Cardiac muscle cell (in vitro differentiated cells and primary cell): ENCODE results near the gene TTC22. TPM values are rescaled to one million over a fixed set of nuclear protein-coding genes. Genes with fewer than 3 reads are reported as not detected.
A peak's percentile ranks its signal among the peaks of the same experiment; 100 is the strongest.

Experiments used
- DNase-seq, 2 donors: peaks; one replicate each; pipeline versions ENCODE4 v3.0.0 to v3.0.0-alpha.2; 2010 to 2017; ENCODE audit warnings: low read depth in 1 of 2, low spot score in 1 of 2
- H3K27ac ChIP-seq: fragments of 200-600 bp; sonication (generic); 2 replicates; pipeline ENCODE4 v1.5.1; 2016
- H3K27me3 ChIP-seq: fragments of 200-600 bp; sonication (generic); 2 replicates; pipeline ENCODE4 v1.6.0; 2016; ENCODE audit warnings: control low read depth
- H3K36me3 ChIP-seq: fragments of 200-600 bp; sonication (generic); 2 replicates; pipeline ENCODE4 v1.5.1; 2016; ENCODE audit warnings: control low read depth
- H3K4me1 ChIP-seq: fragments of 200-600 bp; sonication (generic); 2 replicates; pipeline ENCODE4 v1.8.1; 2017; ENCODE audit warnings: low read depth, mild to moderate bottlenecking, mixed run types
- H3K4me3 ChIP-seq: fragments of 200-600 bp; sonication (generic); 2 replicates; pipeline ENCODE4 v1.5.1; 2016; ENCODE audit warnings: mild to moderate bottlenecking
- H3K9me3 ChIP-seq: fragments of 200-600 bp; sonication (generic); 2 replicates; pipeline ENCODE4 v1.5.1; 2017; ENCODE audit warnings: low read depth, mild to moderate bottlenecking, control low read depth
- polyA plus RNA-seq: library from polyadenylated mRNA; unstranded; fragments of >200 nt; fragmentation: Nextera tagmentation; extraction: Ambion mirVana; gene quantifications from 2 replicates; pipeline ENCODE4 v1.2.1, GENCODE V29; 2016
- total RNA-seq: library from RNA; depleted of rRNA; stranded (reverse); fragments of >200 nt; gene quantifications from 2 replicates; pipeline ENCODE4 v1.2.3, GENCODE V29; 2016
- TF ChIP-seq, protein P1 (sequence below): IDR thresholded peaks from 2 replicates; pipeline ENCODE4 v1.5.1; 2012; ENCODE audit warnings: low read depth, mild to moderate bottlenecking, low read length

The TTC22 gene
- total and polyA plus RNA-seq, 2 experiments from 2014 or later = not detected

- TF ChIP-seq, protein P1, sequence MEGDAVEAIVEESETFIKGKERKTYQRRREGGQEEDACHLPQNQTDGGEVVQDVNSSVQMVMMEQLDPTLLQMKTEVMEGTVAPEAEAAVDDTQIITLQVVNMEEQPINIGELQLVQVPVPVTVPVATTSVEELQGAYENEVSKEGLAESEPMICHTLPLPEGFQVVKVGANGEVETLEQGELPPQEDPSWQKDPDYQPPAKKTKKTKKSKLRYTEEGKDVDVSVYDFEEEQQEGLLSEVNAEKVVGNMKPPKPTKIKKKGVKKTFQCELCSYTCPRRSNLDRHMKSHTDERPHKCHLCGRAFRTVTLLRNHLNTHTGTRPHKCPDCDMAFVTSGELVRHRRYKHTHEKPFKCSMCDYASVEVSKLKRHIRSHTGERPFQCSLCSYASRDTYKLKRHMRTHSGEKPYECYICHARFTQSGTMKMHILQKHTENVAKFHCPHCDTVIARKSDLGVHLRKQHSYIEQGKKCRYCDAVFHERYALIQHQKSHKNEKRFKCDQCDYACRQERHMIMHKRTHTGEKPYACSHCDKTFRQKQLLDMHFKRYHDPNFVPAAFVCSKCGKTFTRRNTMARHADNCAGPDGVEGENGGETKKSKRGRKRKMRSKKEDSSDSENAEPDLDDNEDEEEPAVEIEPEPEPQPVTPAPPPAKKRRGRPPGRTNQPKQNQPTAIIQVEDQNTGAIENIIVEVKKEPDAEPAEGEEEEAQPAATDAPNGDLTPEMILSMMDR = no peak
- no peaks in the 10 kb centered on the region for H3K4me1 ChIP-seq
- H3K27me3 ChIP-seq = peaks cover 19% of the 10 kb centered on the region
- no peak for DNase-seq
- no peak overlapping the region for H3K27ac ChIP-seq
- H3K36me3 ChIP-seq = no peaks in the 10 kb centered on the region
- H3K9me3 ChIP-seq = no peaks in the 10 kb centered on the region
- H3K4me3 ChIP-seq = no peak overlapping the region
These were observed 14.3 kb downstream of the TTC22 start for GRCh38 chr1:54786778-54787177.

GRCh38 chr1:54784066-54784465, 17.1 kb downstream of the TTC22 start:
- no peak for DNase-seq
- TF ChIP-seq, protein P1 = no peak
- no peak overlapping the region for H3K27ac ChIP-seq
- H3K36me3 ChIP-seq = no peaks in the 10 kb centered on the region
- H3K9me3 ChIP-seq = no peaks in the 10 kb centered on the region
- H3K27me3 ChIP-seq = peaks cover 46% of the 10 kb centered on the region
- H3K4me3 ChIP-seq = no peak overlapping the region
- H3K4me1 ChIP-seq = no peaks in the 10 kb centered on the region

DNA sequence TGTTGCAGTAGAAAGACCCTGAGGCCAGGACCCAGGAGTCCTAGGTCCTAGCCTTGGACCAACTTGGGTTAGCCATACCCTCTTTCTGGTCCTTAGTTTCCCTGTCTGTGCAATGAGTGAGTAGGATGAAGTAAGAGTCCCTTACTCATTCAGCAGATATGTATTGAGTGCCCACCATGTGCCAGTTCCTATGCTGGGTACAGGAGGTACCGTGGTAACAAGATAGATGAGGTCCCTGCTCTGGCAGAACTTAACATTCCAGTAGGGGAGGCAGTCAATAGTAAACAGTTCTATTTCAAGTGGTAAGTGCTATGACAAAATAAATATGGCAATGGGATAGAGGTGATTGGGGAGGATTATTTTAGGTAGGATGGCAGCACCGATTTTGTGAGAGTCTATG, 18.5 kb downstream of the TTC22 start:
- Histone ChIP-seq H3K27ac (no peak overlapping the region), H3K4me1 (no peaks in the 10 kb centered on the region), H3K9me3 (no peaks in the 10 kb centered on the region), H3K27me3 (peaks cover 46% of the 10 kb centered on the region), H3K36me3 (no peaks in the 10 kb centered on the region), H3K4me3 (no peak overlapping the region)
- DNase-seq = no peak
- TF ChIP-seq, protein P1 = no peak

DNA sequence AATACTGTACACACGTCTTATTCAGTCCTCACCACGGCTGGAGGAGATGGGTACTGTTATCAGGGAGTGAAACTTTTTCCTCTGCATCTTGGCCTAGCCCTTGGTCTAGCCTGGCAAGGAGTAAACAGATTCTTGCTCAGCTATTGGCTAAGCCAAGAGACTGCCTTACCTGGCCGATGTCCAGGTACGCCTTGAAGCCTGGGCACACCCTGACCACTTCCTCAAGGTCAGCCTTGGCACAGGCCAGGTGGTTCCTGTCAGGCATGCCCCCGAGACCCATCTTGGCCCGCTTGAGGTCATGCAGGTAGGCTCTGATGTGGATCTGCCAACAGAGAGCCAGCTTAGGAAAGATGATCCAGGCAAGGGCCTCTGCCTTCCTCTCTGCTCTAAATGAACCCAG, 19.0 kb downstream of the TTC22 start:
- Histone ChIP-seq H3K27ac (no peak overlapping the region), H3K36me3 (no peaks in the 10 kb centered on the region), H3K4me1 (no peaks in the 10 kb centered on the region), H3K4me3 (no peak overlapping the region), H3K27me3 (peaks cover 46% of the 10 kb centered on the region), H3K9me3 (no peaks in the 10 kb centered on the region)
- no peak for DNase-seq
- TF ChIP-seq, protein P1 = no peak

DNA sequence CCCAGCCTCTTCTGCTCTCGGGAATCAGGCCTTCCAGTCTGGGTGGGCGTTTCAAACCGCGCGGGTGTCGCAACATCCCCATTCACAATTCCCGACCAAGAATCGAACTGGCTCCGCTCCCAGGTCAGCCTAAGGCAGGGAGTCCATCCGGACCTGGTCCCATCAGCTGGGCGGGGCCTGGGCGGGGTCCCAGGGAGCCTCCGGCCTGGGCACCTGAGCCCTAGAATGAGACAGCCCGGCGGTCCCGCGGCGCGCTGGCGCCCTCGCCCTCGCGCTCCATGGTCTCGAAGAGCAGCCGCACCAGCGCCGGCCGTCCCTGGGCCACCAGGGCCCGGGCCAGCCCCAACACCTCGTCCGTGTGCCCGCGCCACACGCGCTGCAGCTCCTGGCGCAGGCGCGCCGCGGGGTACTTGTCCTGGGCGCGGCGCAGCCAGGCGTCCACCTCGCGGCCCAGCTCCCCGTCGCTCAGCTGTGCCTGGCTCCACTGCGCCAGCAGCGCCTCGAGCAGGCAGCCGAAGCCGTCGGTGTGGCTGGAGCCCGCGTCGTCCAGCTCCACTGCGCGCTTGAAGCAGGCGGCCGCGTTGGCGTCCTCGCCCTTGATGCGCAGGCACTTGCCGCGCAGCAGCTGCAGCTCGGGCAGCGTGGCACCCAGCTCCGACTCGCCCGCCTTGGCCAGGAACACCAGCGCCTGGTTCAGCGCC, 19.9 kb downstream of the TTC22 start:
- H3K36me3 ChIP-seq = no peaks in the 10 kb centered on the region
- no peaks in the 10 kb centered on the region for H3K9me3 ChIP-seq
- H3K27me3 ChIP-seq = peaks cover 46% of the 10 kb centered on the region
- TF ChIP-seq, protein P1 = no peak
- no peak overlapping the region for H3K27ac ChIP-seq
- no peaks in the 10 kb centered on the region for H3K4me1 ChIP-seq
- H3K4me3 ChIP-seq = no peak overlapping the region
- peak; percentile 38 to 46 for DNase-seq
